HCT116 (cell line): ENCODE measurements around the gene IL15RA. TPM values are rescaled to one million over a fixed set of nuclear protein-coding genes. Genes with fewer than 3 reads are reported as not detected.

ENCODE experiments used
- ATAC-seq: fragments of 200-7000 bp; cut with Tn5 transposase; 2 replicates; pipeline ENCODE4 v1.9.1; 2020; ENCODE audit warnings: mild to moderate bottlenecking, moderate library complexity
- BruUV-seq: library from RNA; stranded (reverse); fragments of 400-500 nt; replicated peaks from 2 replicates; lab custom pipeline; 2021; lab: Mats Ljungman, UMichigan
- CTCF ChIA-PET: fragments of 300-600 bp; sonication (Branson Sonifier 250); formaldehyde crosslinking; loops from one replicate; lab custom pipeline; 2021; ENCODE audit warnings: antibody characterized with exemption; lab: Charles Lee
- POLR2A ChIA-PET: fragments of 300-600, 350-600 bp; sonication (Branson Sonifier 250); formaldehyde crosslinking; loops from one replicate; lab custom pipeline; 2021; ENCODE audit warnings: antibody characterized with exemption; lab: Charles Lee
- RAD21 ChIA-PET, 2 experiments: fragments of 300-600 bp; sonication (Branson Sonifier 250); formaldehyde crosslinking; loops; one replicate each; lab custom pipeline; 2023; ENCODE audit warnings: low total read pairs in 2 of 2; ENCODE audit not compliant: uncharacterized antibody in 2 of 2, unreplicated experiment in 2 of 2, low non-redundant PET in 1 of 2; lab: Charles Lee
- DNase-seq: peaks from one replicate; pipeline ENCODE4 v3.0.0-alpha.2; 2010; ENCODE audit warnings: low read depth, low spot score
- H2AFZ ChIP-seq: fragments of 200-600 bp; shearing (Covaris generic), sonication (generic); 2 replicates; pipeline ENCODE4 v1.6.1; 2017; ENCODE audit warnings: low read depth, mixed run types, mixed read lengths, antibody characterized with exemption, low read length; ENCODE audit not compliant: poor library complexity, severe bottlenecking
- H3K27ac ChIP-seq: 2 replicates; pipeline ENCODE4 v1.5.1; 2012; ENCODE audit warnings: low read depth, low read length
- H3K27me3 ChIP-seq: fragments of 200-600 bp; sonication (generic); 2 replicates; pipeline ENCODE4 v1.6.1; 2016; ENCODE audit warnings: mixed run types, low read length, mixed read lengths; ENCODE audit not compliant: insufficient read depth
- H3K36me3 ChIP-seq, 2 experiments: fragments of 200-500 bp in 1 of 2; fragments of 200-600 bp in 1 of 2; sonication (Bioruptor generic) in 1 of 2; sonication (generic) in 1 of 2; 2 replicates each; pipeline versions ENCODE4 v1.5.1 to v1.6.1; 2014 to 2016; ENCODE audit warnings: low read length in 2 of 2, inconsistent platforms in 1 of 2, mixed read lengths in 1 of 2, mixed run types in 1 of 2; ENCODE audit not compliant: insufficient read depth in 2 of 2, control insufficient read depth in 1 of 2
- H3K4me1 ChIP-seq, 2 experiments: fragments of 200-600 bp in 1 of 2; sonication (generic) in 1 of 2; 2 replicates each; pipeline versions ENCODE4 v1.5.1 to v1.6.1; 2012 to 2017; ENCODE audit warnings: low read length in 2 of 2, inconsistent platforms in 1 of 2, mild to moderate bottlenecking in 1 of 2, mixed read lengths in 1 of 2, mixed run types in 1 of 2, moderate library complexity in 1 of 2; ENCODE audit not compliant: insufficient read depth in 2 of 2, control insufficient read depth in 1 of 2
- H3K4me2 ChIP-seq: fragments of 200-600 bp; sonication (generic); 2 replicates; pipeline ENCODE4 v1.6.1; 2017; ENCODE audit warnings: mixed run types, low read length, mixed read lengths
- H3K4me3 ChIP-seq, 2 experiments: fragments of 200-600 bp in 1 of 2; sonication (generic) in 1 of 2; replicated peaks in 1 of 2; 2 replicates each; pipeline ENCODE4 v1.5.1; 2011 to 2016; ENCODE audit warnings: low read length in 2 of 2, control low read depth in 1 of 2, low read depth in 1 of 2, mild to moderate bottlenecking in 1 of 2, mixed read lengths in 1 of 2, mixed run types in 1 of 2
- H3K79me2 ChIP-seq: fragments of 200-600 bp; sonication (generic); 2 replicates; pipeline ENCODE4 v1.6.1; 2017; ENCODE audit warnings: mild to moderate bottlenecking, mixed run types, low read length, moderate library complexity, mixed read lengths; ENCODE audit not compliant: insufficient read depth
- H3K9ac ChIP-seq: fragments of 200-600 bp; sonication (generic); 2 replicates; pipeline ENCODE4 v1.6.1; 2016; ENCODE audit warnings: low read length, mixed read lengths
- H3K9me2 ChIP-seq: fragments of 200-600 bp; sonication (generic), shearing (Covaris generic); 2 replicates; pipeline ENCODE4 v1.6.1; 2017; ENCODE audit warnings: mixed run types, mild to moderate bottlenecking, moderate library complexity; ENCODE audit not compliant: insufficient read depth
- H3K9me3 ChIP-seq, 2 experiments: fragments of 200-500 bp in 1 of 2; fragments of 200-600 bp in 1 of 2; sonication (Bioruptor generic) in 1 of 2; sonication (generic) in 1 of 2; 2 replicates each; pipeline ENCODE4 v1.6.1; 2014 to 2017; ENCODE audit warnings: low read length in 2 of 2, mixed read lengths in 2 of 2, inconsistent platforms in 1 of 2, low read depth in 1 of 2, mild to moderate bottlenecking in 1 of 2, mixed run types in 1 of 2, moderate library complexity in 1 of 2; ENCODE audit not compliant: control insufficient read depth in 1 of 2, insufficient read depth in 1 of 2
- H4K20me1 ChIP-seq: fragments of 200-600 bp; sonication (generic), shearing (Covaris generic); 2 replicates; pipeline ENCODE4 v1.6.1; 2017; ENCODE audit warnings: mixed run types, mild to moderate bottlenecking, moderate library complexity; ENCODE audit not compliant: insufficient read depth
- EZH2phosphoT487 ChIP-seq: fragments of 200-600 bp; IDR thresholded peaks from 2 replicates; pipeline ENCODE4 v1.6.1; 2018; ENCODE audit warnings: antibody characterized with exemption, borderline replicate concordance
- JUND ChIP-seq: IDR thresholded peaks from 2 replicates; pipeline ENCODE4 v1.6.1; 2012
- POLR2A ChIP-seq: IDR thresholded peaks from 2 replicates; pipeline ENCODE4 v1.7.0; 2011; ENCODE audit warnings: borderline replicate concordance; ENCODE audit not compliant: insufficient read depth, insufficient read length; ENCODE audit errors: extremely low read depth
- intact Hi-C: fragments of 100-400 bp; cut with micrococcal nuclease; formaldehyde crosslinking; loops from 2 replicates; pipeline ENCODE4 v1.10.0; 2022
- total RNA-seq: library from RNA; stranded (reverse); gene quantifications from one replicate; pipeline ENCODE4 v1.2.1, GENCODE V29; 2021; ENCODE audit not compliant: unreplicated experiment
- TF ChIP-seq, protein P1 (sequence below): IDR thresholded peaks from 2 replicates; pipeline ENCODE4 v1.6.1; 2012
- TF ChIP-seq, protein P2 (sequence below): IDR thresholded peaks from 2 replicates; pipeline ENCODE4 v1.6.1; 2011; ENCODE audit warnings: mild to moderate bottlenecking, low read length, moderate library complexity; ENCODE audit not compliant: insufficient replicate concordance; ENCODE audit errors: extremely low read depth
- TF ChIP-seq, protein P3 (sequence below): IDR thresholded peaks from 2 replicates; pipeline ENCODE4 v1.6.1; 2012; ENCODE audit warnings: low read depth

Gene IL15RA
- total RNA-seq, 1 experiment from 2014 or later: 10.5 TPM

DNA sequence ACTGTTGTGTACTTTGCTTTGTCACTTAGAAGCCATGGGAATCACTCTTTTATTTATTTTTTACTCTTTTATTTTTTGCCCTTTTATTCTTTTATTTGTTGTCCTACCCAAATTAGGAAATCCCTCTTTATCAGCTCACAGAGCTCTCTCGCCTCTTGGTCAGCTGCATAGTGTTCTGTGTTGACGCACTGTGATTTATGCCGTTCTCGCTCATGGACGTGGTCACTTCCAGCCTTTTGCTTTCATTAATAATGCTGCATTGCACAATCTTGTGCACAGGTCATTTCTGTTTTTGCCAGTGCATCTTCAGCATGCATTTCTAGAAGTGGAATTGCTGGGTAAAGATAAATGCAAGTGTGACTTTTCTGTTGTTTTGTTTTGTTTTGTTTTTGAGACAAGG is 45.0 kb downstream of the IL15RA start:
- CTCF ChIA-PET: no interaction called here
- POLR2A ChIA-PET: no interaction called here
- no TSS peak for BruUV-seq
- H3K4me1 ChIP-seq: no peaks in the 10 kb centered on the region
- no peaks in the 10 kb centered on the region for H4K20me1 ChIP-seq
- H3K9me2 ChIP-seq: no peaks in the 10 kb centered on the region
- H3K9me3 ChIP-seq: no peaks in the 10 kb centered on the region
- no peaks in the 10 kb centered on the region for H3K79me2 ChIP-seq
- H3K9ac ChIP-seq: no peak overlapping the region
- H3K4me2 ChIP-seq: no peak overlapping the region
- no peak overlapping the region for H2AFZ ChIP-seq
- intact Hi-C loops: no loop called here
- H3K27me3 ChIP-seq: no peaks in the 10 kb centered on the region
- RAD21 ChIA-PET: no interaction called here
- no peak overlapping the region for H3K4me3 ChIP-seq
- no peak for DNase-seq
- no peak overlapping the region for H3K27ac ChIP-seq
- no peak for ATAC-seq
- TF ChIP-seq, protein P1, sequence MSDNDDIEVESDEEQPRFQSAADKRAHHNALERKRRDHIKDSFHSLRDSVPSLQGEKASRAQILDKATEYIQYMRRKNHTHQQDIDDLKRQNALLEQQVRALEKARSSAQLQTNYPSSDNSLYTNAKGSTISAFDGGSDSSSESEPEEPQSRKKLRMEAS: no peak
- no peak for TF ChIP-seq POLR2A
- TF ChIP-seq JUND: no peak
- peaks cover 41 to 46% of the 10 kb centered on the region in 2 experiments; a peak in 3 of 4 replicates for H3K36me3 ChIP-seq

DNA sequence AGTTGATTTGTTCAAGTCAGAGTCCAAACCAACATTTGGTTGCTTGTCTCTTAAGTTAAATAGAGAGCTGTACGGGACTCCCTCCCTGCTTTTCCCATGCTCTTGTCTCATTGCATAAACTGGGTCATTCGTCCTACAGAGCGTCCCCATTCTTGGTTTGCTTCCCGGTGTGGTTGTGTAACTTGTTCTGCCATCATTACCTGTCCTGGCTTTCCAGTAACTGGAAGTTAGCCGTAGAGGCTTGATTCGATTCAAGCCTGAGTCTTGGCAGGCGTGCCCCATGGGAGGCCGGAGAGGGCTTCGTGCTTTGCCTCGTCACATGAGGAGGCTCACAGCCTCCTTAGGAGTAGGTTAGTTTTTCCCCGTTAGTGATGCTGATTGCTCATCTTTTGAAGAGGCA is 47.1 kb downstream of the IL15RA start:
- Histone ChIP-seq H3K4me1 (no peaks in the 10 kb centered on the region), H2AFZ (no peak overlapping the region), H3K9ac (no peak overlapping the region), H3K9me2 (no peaks in the 10 kb centered on the region), H3K36me3 (peaks cover 45 to 48% of the 10 kb centered on the region in 2 experiments), H3K79me2 (no peaks in the 10 kb centered on the region), H4K20me1 (no peaks in the 10 kb centered on the region), H3K27ac (no peak overlapping the region), H3K4me3 (no peak overlapping the region), H3K27me3 (no peaks in the 10 kb centered on the region), H3K9me3 (no peaks in the 10 kb centered on the region), H3K4me2 (no peak overlapping the region)
- BruUV-seq: no TSS peak
- POLR2A ChIA-PET: no interaction called here
- CTCF ChIA-PET: no interaction called here
- DNase-seq (no peak), ATAC-seq (no peak)
- TF ChIP-seq, protein P2, sequence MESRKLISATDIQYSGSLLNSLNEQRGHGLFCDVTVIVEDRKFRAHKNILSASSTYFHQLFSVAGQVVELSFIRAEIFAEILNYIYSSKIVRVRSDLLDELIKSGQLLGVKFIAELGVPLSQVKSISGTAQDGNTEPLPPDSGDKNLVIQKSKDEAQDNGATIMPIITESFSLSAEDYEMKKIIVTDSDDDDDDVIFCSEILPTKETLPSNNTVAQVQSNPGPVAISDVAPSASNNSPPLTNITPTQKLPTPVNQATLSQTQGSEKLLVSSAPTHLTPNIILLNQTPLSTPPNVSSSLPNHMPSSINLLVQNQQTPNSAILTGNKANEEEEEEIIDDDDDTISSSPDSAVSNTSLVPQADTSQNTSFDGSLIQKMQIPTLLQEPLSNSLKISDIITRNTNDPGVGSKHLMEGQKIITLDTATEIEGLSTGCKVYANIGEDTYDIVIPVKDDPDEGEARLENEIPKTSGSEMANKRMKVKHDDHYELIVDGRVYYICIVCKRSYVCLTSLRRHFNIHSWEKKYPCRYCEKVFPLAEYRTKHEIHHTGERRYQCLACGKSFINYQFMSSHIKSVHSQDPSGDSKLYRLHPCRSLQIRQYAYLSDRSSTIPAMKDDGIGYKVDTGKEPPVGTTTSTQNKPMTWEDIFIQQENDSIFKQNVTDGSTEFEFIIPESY: no peak
- TF ChIP-seq, protein P3, sequence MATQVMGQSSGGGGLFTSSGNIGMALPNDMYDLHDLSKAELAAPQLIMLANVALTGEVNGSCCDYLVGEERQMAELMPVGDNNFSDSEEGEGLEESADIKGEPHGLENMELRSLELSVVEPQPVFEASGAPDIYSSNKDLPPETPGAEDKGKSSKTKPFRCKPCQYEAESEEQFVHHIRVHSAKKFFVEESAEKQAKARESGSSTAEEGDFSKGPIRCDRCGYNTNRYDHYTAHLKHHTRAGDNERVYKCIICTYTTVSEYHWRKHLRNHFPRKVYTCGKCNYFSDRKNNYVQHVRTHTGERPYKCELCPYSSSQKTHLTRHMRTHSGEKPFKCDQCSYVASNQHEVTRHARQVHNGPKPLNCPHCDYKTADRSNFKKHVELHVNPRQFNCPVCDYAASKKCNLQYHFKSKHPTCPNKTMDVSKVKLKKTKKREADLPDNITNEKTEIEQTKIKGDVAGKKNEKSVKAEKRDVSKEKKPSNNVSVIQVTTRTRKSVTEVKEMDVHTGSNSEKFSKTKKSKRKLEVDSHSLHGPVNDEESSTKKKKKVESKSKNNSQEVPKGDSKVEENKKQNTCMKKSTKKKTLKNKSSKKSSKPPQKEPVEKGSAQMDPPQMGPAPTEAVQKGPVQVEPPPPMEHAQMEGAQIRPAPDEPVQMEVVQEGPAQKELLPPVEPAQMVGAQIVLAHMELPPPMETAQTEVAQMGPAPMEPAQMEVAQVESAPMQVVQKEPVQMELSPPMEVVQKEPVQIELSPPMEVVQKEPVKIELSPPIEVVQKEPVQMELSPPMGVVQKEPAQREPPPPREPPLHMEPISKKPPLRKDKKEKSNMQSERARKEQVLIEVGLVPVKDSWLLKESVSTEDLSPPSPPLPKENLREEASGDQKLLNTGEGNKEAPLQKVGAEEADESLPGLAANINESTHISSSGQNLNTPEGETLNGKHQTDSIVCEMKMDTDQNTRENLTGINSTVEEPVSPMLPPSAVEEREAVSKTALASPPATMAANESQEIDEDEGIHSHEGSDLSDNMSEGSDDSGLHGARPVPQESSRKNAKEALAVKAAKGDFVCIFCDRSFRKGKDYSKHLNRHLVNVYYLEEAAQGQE: no peak
- no peak for TF ChIP-seq EZH2phosphoT487
- RAD21 ChIA-PET: no interaction called here
- intact Hi-C loops: no loop called here
